ENCODE results near the gene AGO3.

AGO3 gene

GRCh38 chr1:35930593-35931445, at the start of gene AGO3:
Gene AGO3 (plus strand): TSS chr1:35931105. CDS start chr1:35931427, 322 bp downstream.
- DNase-seq (ENCODE audit: low spot score), result peak; percentile 96
- no peak for TF ChIP-seq CTCF (IDR thresholded peaks at IDR 0.05; ENCODE audit: extremely low read depth, insufficient read depth, missing control alignments)
- in situ Hi-C loops (cut with MboI; ENCODE audit: low pct_unique_long_range_greater_than_20kb, low sequenced_read_pairs, unreplicated experiment), result no loop called here

GRCh38 chr1:35881850-35882273, 49.0 kb upstream of the AGO3 start:
- no peak for TF ChIP-seq CTCF (IDR thresholded peaks at IDR 0.05; ENCODE audit: extremely low read depth, insufficient read depth, missing control alignments)
- in situ Hi-C loops (cut with MboI; ENCODE audit: low pct_unique_long_range_greater_than_20kb, low sequenced_read_pairs, unreplicated experiment), result no loop called here
- DNase-seq (ENCODE audit: low spot score), result no peak

GRCh38 chr1:35882586-35882944, 48.3 kb upstream of the AGO3 start:
- in situ Hi-C loops (cut with MboI; ENCODE audit: low pct_unique_long_range_greater_than_20kb, low sequenced_read_pairs, unreplicated experiment), result no loop called here
- no peak for DNase-seq (ENCODE audit: low spot score)
- no peak for TF ChIP-seq CTCF (IDR thresholded peaks at IDR 0.05; ENCODE audit: extremely low read depth, insufficient read depth, missing control alignments)

- peak; percentile 98 for TF ChIP-seq CTCF (IDR thresholded peaks at IDR 0.05; ENCODE audit: extremely low read depth, insufficient read depth, missing control alignments)
- in situ Hi-C loops (cut with MboI; ENCODE audit: low pct_unique_long_range_greater_than_20kb, low sequenced_read_pairs, unreplicated experiment), result no loop called here
- DNase-seq (ENCODE audit: low spot score), result peak; percentile 100
Measured at GRCh38 chr1:35882945-35883634, 47.8 kb upstream of the AGO3 start, which contains the start of gene AGO1. Gene AGO1 (plus strand): TSS chr1:35883209. CDS start chr1:35883422, 213 bp downstream.

GRCh38 chr1:35883635-35884101, 47.2 kb upstream of the AGO3 start:
- DNase-seq (ENCODE audit: low spot score), result peak; percentile 85
- in situ Hi-C loops (cut with MboI; ENCODE audit: low pct_unique_long_range_greater_than_20kb, low sequenced_read_pairs, unreplicated experiment), result no loop called here
- no peak for TF ChIP-seq CTCF (IDR thresholded peaks at IDR 0.05; ENCODE audit: extremely low read depth, insufficient read depth, missing control alignments)

GRCh38 chr1:35884934-35885333, 46.0 kb upstream of the AGO3 start:
- DNase-seq (ENCODE audit: low spot score), result no peak
- no peak for TF ChIP-seq CTCF (IDR thresholded peaks at IDR 0.05; ENCODE audit: extremely low read depth, insufficient read depth, missing control alignments)
- in situ Hi-C loops (cut with MboI; ENCODE audit: low pct_unique_long_range_greater_than_20kb, low sequenced_read_pairs, unreplicated experiment), result no loop called here
